GM12878 (cell line): ENCODE data around the gene IARS2. TPM values are rescaled to one million over a fixed set of nuclear protein-coding genes. Genes with fewer than 3 reads are reported as not detected.

Experiments
- ATAC-seq: fragments of 200-7000 bp; cut with Tn5 transposase; 3 replicates; pipeline ENCODE4 v1.9.1; 2020; ENCODE audit warnings: mild to moderate bottlenecking, moderate library complexity
- BruUV-seq: library from RNA; stranded (reverse); fragments of 400-500 nt; replicated peaks from 2 replicates; lab custom pipeline; 2021; lab: Mats Ljungman, UMichigan
- CTCF ChIA-PET: fragments of 300-600 bp; sonication (Branson Sonifier 250); formaldehyde crosslinking; extraction: SDS; loops from one replicate; lab custom pipeline; 2021; ENCODE audit warnings: inconsistent platforms; lab: Yijun Ruan, JAX
- POLR2A ChIA-PET: fragments of 350-600 bp; formaldehyde crosslinking; extraction: SDS; loops from one replicate; lab custom pipeline; 2021; ENCODE audit warnings: inconsistent platforms; lab: Charles Lee
- RAD21 ChIA-PET: fragments of 300-600 bp; sonication (Branson Sonifier 250); formaldehyde crosslinking; loops from one replicate; lab custom pipeline; 2023; ENCODE audit warnings: antibody characterized with exemption; ENCODE audit not compliant: unreplicated experiment; lab: Charles Lee
- SMC1A ChIA-PET: fragments of 300-600 bp; sonication (Branson Sonifier 250); formaldehyde crosslinking; loops from one replicate; lab custom pipeline; 2023; ENCODE audit not compliant: unreplicated experiment, uncharacterized antibody; lab: Charles Lee
- DNase-seq: peaks from one replicate; pipeline ENCODE4 v3.0.0-alpha.2; 2011; ENCODE audit warnings: low read depth, low spot score
- FAIRE-seq: peaks from 3 replicates; lab custom pipeline; 2011; peaks lifted over from hg19 to GRCh38; lab: Jason Lieb, UNC
- H2AFZ ChIP-seq: 2 replicates; pipeline ENCODE4 v1.6.0; 2011; ENCODE audit warnings: low read depth, low read length, control low read depth; ENCODE audit not compliant: control insufficient read depth
- H3K27ac ChIP-seq: 2 replicates; pipeline ENCODE4 v1.5.1; 2011; ENCODE audit warnings: control low read depth; ENCODE audit not compliant: control insufficient read depth, insufficient read depth
- H3K27me3 ChIP-seq, 2 experiments: replicated peaks in 1 of 2; 2 replicates each; pipeline versions ENCODE4 v1.6.0 to v1.6.1; 2011; ENCODE audit warnings: low read length in 1 of 2; ENCODE audit not compliant: control insufficient read depth in 2 of 2, insufficient read depth in 2 of 2
- H3K36me3 ChIP-seq, 2 experiments: 2 replicates each; pipeline ENCODE4 v1.5.1; 2011; ENCODE audit warnings: low read length in 1 of 2; ENCODE audit not compliant: control insufficient read depth in 2 of 2, insufficient read depth in 2 of 2
- H3K4me1 ChIP-seq: 2 replicates; pipeline ENCODE4 v1.6.1; 2011; ENCODE audit warnings: mild to moderate bottlenecking, low read length, moderate library complexity, mixed read lengths; ENCODE audit not compliant: control insufficient read depth, insufficient read depth
- H3K4me2 ChIP-seq: 2 replicates; pipeline ENCODE4 v1.6.0; 2011; ENCODE audit warnings: control low read depth; ENCODE audit not compliant: control insufficient read depth, insufficient read depth
- H3K4me3 ChIP-seq: fragments of 200-600 bp; sonication (generic); 2 replicates; pipeline ENCODE4 v1.5.1; 2016
- H3K79me2 ChIP-seq: 2 replicates; pipeline ENCODE4 v1.6.0; 2011; ENCODE audit warnings: low read length; ENCODE audit not compliant: control insufficient read depth, insufficient read depth
- H3K9ac ChIP-seq: 2 replicates; pipeline ENCODE4 v1.8.0; 2011; ENCODE audit warnings: low read length, control low read depth, mixed read lengths; ENCODE audit not compliant: control insufficient read depth, insufficient read depth
- H3K9me3 ChIP-seq: replicated peaks from 3 replicates; pipeline ENCODE4 v1.5.1; 2011; ENCODE audit warnings: mild to moderate bottlenecking, low read length; ENCODE audit not compliant: control insufficient read depth, insufficient read depth
- H4K20me1 ChIP-seq: 2 replicates; pipeline ENCODE4 v1.6.0; 2011; ENCODE audit not compliant: control insufficient read depth, insufficient read depth
- ASH2L ChIP-seq: fragments of 300-600, 200-600 bp; sonication (generic); IDR thresholded peaks from 2 replicates; pipeline ENCODE4 v1.6.1; 2017; ENCODE audit warnings: low read depth, mild to moderate bottlenecking, borderline replicate concordance
- BACH1 ChIP-seq: fragments of 450-650 bp; IDR thresholded peaks from 2 replicates; pipeline ENCODE4 v1.6.1; 2017; ENCODE audit warnings: mild to moderate bottlenecking, borderline replicate concordance
- CREM ChIP-seq: IDR thresholded peaks from 2 replicates; pipeline ENCODE4 v1.6.1; 2014; ENCODE audit warnings: antibody characterized with exemption, low read depth
- FOXM1 ChIP-seq: IDR thresholded peaks from 2 replicates; pipeline ENCODE4 v1.6.1; 2012; ENCODE audit warnings: low read depth, mild to moderate bottlenecking, inconsistent platforms, low read length, moderate library complexity
- HDGF ChIP-seq: fragments of 450-650 bp; IDR thresholded peaks from 2 replicates; pipeline ENCODE4 v1.6.1; 2016; ENCODE audit warnings: antibody characterized with exemption
- NFYB ChIP-seq: IDR thresholded peaks from 2 replicates; pipeline ENCODE4 v1.6.1; 2011; ENCODE audit warnings: low read depth, mild to moderate bottlenecking, low read length, improper control_type of control experiment, moderate library complexity; ENCODE audit not compliant: insufficient read depth
- PAX8 ChIP-seq: fragments of 450-650 bp; IDR thresholded peaks from 2 replicates; pipeline ENCODE4 v1.6.1; 2017; ENCODE audit warnings: mild to moderate bottlenecking, moderate library complexity
- POLR2AphosphoS5 ChIP-seq: IDR thresholded peaks from 2 replicates; pipeline ENCODE4 v1.6.1; 2011; ENCODE audit warnings: mild to moderate bottlenecking, low read length, inconsistent platforms
- RAD21 ChIP-seq: IDR thresholded peaks from 2 replicates; pipeline ENCODE4 v1.6.1; 2011; ENCODE audit warnings: mild to moderate bottlenecking, low read depth, low read length, moderate library complexity; ENCODE audit not compliant: insufficient read depth
- RFX5 ChIP-seq: IDR thresholded peaks from 2 replicates; pipeline ENCODE4 v1.6.1; 2011; ENCODE audit warnings: low read depth, low read length, improper control_type of control experiment
- SIN3A ChIP-seq: IDR thresholded peaks from 2 replicates; pipeline ENCODE4 v1.6.1; 2012; ENCODE audit warnings: low read depth, low read length, improper control_type of control experiment
- SIX5 ChIP-seq: IDR thresholded peaks from 2 replicates; pipeline ENCODE4 v1.6.1; 2011; ENCODE audit warnings: mild to moderate bottlenecking, low read depth, low read length, moderate library complexity; ENCODE audit not compliant: severe bottlenecking
- SKIL ChIP-seq: fragments of 450-650 bp; IDR thresholded peaks from 2 replicates; pipeline ENCODE4 v1.6.1; 2017; ENCODE audit warnings: mild to moderate bottlenecking, low read depth, inconsistent platforms; ENCODE audit not compliant: poor library complexity, severe bottlenecking
- SP1 ChIP-seq: IDR thresholded peaks from one replicate; pipeline ENCODE4 v1.6.1; 2011; ENCODE audit warnings: low read depth, low read length
- WRNIP1 ChIP-seq: IDR thresholded peaks from 2 replicates; pipeline ENCODE4 v1.6.1; 2011; ENCODE audit warnings: low read depth, low read length, improper control_type of control experiment, borderline replicate concordance
- ZNF384 ChIP-seq: IDR thresholded peaks from 2 replicates; pipeline ENCODE4 v1.6.1; 2012; ENCODE audit warnings: low read depth, mild to moderate bottlenecking, low read length, improper control_type of control experiment, borderline replicate concordance
- WGBS: methylation state at CpG from one replicate; pipeline ENCODE4 v1.1.6; 2016; ENCODE audit warnings: low lambda C conversion rate; ENCODE audit not compliant: insufficient replicate concordance, insufficient coverage; ENCODE audit errors: missing lambda C conversion rate; 5-methylcytosine and 5-hydroxymethylcytosine counted together
- in situ Hi-C: fragments of 300-500 bp; cut with MboI; formaldehyde crosslinking; loops from 9 replicates; pipeline ENCODE4 v1.14.3; 2018; ENCODE audit warnings: mixed read lengths
- intact Hi-C: fragments of 100-400 bp; cut with micrococcal nuclease; formaldehyde crosslinking; loops from one replicate; pipeline ENCODE4 v1.14.2; 2022; ENCODE audit not compliant: unreplicated experiment
- polyA plus RNA-seq, 11 experiments: library from polyadenylated mRNA; depleted of rRNA in 4 of 11; unstranded in 6 of 11; stranded (reverse) in 5 of 11; fragments of >200 nt; fragmentation: Nextera tagmentation in 4 of 11; fragmentation: Illumina TruSeq in 1 of 11; extraction: Ambion mirVana in 4 of 11; extraction: Trizol in 1 of 11; gene quantifications; 1 replicate in 1 of 11; 2 replicates in 10 of 11; pipeline versions ENCODE4 v1.2.1 to v1.2.3, GENCODE V29; 2011 to 2016; ENCODE audit warnings: inconsistent platforms in 2 of 11, missing spikeins in 2 of 11, low read depth in 1 of 11
- total RNA-seq, 4 experiments: library from RNA; depleted of rRNA in 3 of 4; stranded (reverse); fragments of >200 nt in 3 of 4; fragmentation: Illumina TruSeq in 1 of 4; extraction: Trizol in 1 of 4; gene quantifications; 2 replicates each; pipeline versions ENCODE4 v1.2.1 to v1.2.3, GENCODE V29; 2013 to 2021

The IARS2 gene
- total and polyA plus RNA-seq, 10 of the 15 experiments (the other 5 are each of a cell fraction or from before 2014, with no cell fraction given) = 23.7 to 100 (median 66.8) TPM

- Histone ChIP-seq H3K9me3 (no peaks in the 10 kb centered on the region; the same call in 2 of the 3 replicates), H3K9ac (no peak overlapping the region), H3K4me3 (no peak overlapping the region), H3K4me1 (peaks cover 9% of the 10 kb centered on the region; the same call in 1 of the 2 replicates), H3K27ac (peak overlapping the region; percentile 40; the same call in 1 of the 2 replicates), H4K20me1 (no peaks in the 10 kb centered on the region), H3K27me3 (no peaks in the 10 kb centered on the region), H2AFZ (peak overlapping the region; percentile 74), H3K79me2 (peaks cover 24% of the 10 kb centered on the region), H3K4me2 (peak overlapping the region; percentile 22; the same call in 1 of the 2 replicates), H3K36me3 (peaks cover 1 to 7% of the 10 kb centered on the region in 2 experiments; a peak in 2 of 4 replicates)
- POLR2A ChIA-PET = interaction anchor here (0.6 to 1.5 kb wide), 3 partner anchors 88 to 128 kb away, joined by 3 to 6 read pairs (median 3); no protein-coding TSS in a partner anchor
- DNase-seq (no peak), FAIRE-seq (no peak), ATAC-seq (peak; percentile 8)
- RAD21 ChIA-PET = interaction anchor here (1.1 to 1.3 kb wide), 2 partner anchors 9 to 12 kb away, joined by 3 read pairs; no protein-coding TSS in a partner anchor
- BruUV-seq = no TSS peak
- CTCF ChIA-PET = interaction anchor here (0.7 to 1.3 kb wide), 2 partner anchors 102 to 103 kb away, joined by 3 read pairs; no protein-coding TSS in a partner anchor
- in situ Hi-C loops = no loop called here
- SMC1A ChIA-PET = interaction anchor here (1.0 to 1.4 kb wide), 3 partner anchors 9 to 103 kb away, joined by 3 to 6 read pairs (median 3); no protein-coding TSS in a partner anchor
- TF ChIP-seq NFYB = peak; percentile 29; the same call in 1 of the 2 replicates
- peak; percentile 90 for TF ChIP-seq SP1
- no peak for TF ChIP-seq RAD21
- intact Hi-C loops = no loop called here
- 25% methylated on average over 12 of the region's 12 CpGs for WGBS
These were observed 444 bp upstream of the IARS2 start for GRCh38 chr1:220093361-220094015.

- intact Hi-C loops (no loop called here), in situ Hi-C loops (no loop called here)
- peaks cover 1 to 22% of the 10 kb centered on the region in 2 experiments for H3K36me3 ChIP-seq
- ChIA-PET SMC1A (interaction anchor here (0.7 to 1.6 kb wide), 2 partner anchors 33 to 112 kb away, joined by 3 read pairs; no protein-coding TSS in a partner anchor), CTCF (interaction anchor here (1.2 to 2.0 kb wide), 5 partner anchors 12 to 25 kb away, joined by 3 to 9 read pairs (median 4); no protein-coding TSS in a partner anchor), RAD21 (no interaction called here), POLR2A (interaction anchor here (1.0 to 2.1 kb wide), 2 partner anchors 9 to 22 kb away, joined by 3 to 10 read pairs; partner anchors contain the start of gene BPNT1)
- H3K4me1 ChIP-seq = no peaks in the 10 kb centered on the region
- no peak overlapping the region for H3K9ac ChIP-seq
- no peak for DNase-seq
- no peak overlapping the region for H3K27ac ChIP-seq
- no peaks in the 10 kb centered on the region; the same call in 2 of the 3 replicates for H3K9me3 ChIP-seq
- no peak overlapping the region for H3K4me3 ChIP-seq
- peaks cover 9% of the 10 kb centered on the region for H3K79me2 ChIP-seq
- no peak overlapping the region for H2AFZ ChIP-seq
- H3K4me2 ChIP-seq = no peak overlapping the region
- ATAC-seq = no peak
- no peak for FAIRE-seq
- H4K20me1 ChIP-seq = no peaks in the 10 kb centered on the region
- BruUV-seq = no TSS peak
- H3K27me3 ChIP-seq = no peaks in the 10 kb centered on the region
- TF ChIP-seq ASH2L (no peak), HDGF (no peak), BACH1 (no peak), SIN3A (no peak), PAX8 (no peak), POLR2AphosphoS5 (no peak), SKIL (no peak), CREM (no peak), SIX5 (no peak), ZNF384 (no peak), NFYB (no peak), FOXM1 (no peak), WRNIP1 (no peak), RFX5 (no peak)
These were observed 5.9 kb downstream of the IARS2 start for GRCh38 chr1:220099826-220100225.
